BE2C (cell line): Measurements from ENCODE around the gene KCNQ1OT1.

Experiments used
- DNase-seq: peaks from one replicate; pipeline ENCODE4 v3.0.0-alpha.2; 2020
- H3K27me3 ChIP-seq: fragments of 250-450 bp; sonication (Bioruptor Pico); 2 replicates; pipeline ENCODE4 v1.5.1; 2020; ENCODE audit warnings: mild to moderate bottlenecking
- H3K36me3 ChIP-seq: fragments of 250-450 bp; sonication (Bioruptor Pico); 2 replicates; pipeline ENCODE4 v1.5.1; 2020; ENCODE audit warnings: mild to moderate bottlenecking
- H3K4me1 ChIP-seq: fragments of 250-450 bp; sonication (Bioruptor Pico); 2 replicates; pipeline ENCODE4 v1.5.1; 2020
- H3K4me3 ChIP-seq: 2 replicates; pipeline ENCODE4 v1.5.1; 2011; ENCODE audit warnings: low read depth, low read length
- H3K9me3 ChIP-seq: fragments of 250-450 bp; sonication (Bioruptor Pico); 2 replicates; pipeline ENCODE4 v1.5.1; 2020
- CTCF ChIP-seq: IDR thresholded peaks from 2 replicates; pipeline ENCODE4 v1.5.1; 2012; ENCODE audit warnings: mild to moderate bottlenecking, low read depth, low read length

Gene KCNQ1OT1

GRCh38 chr11:2582946-2583604 lies 116.7 kb downstream of the KCNQ1OT1 start:
- no peaks in the 10 kb centered on the region for H3K9me3 ChIP-seq
- no peaks in the 10 kb centered on the region for H3K36me3 ChIP-seq
- no peaks in the 10 kb centered on the region for H3K4me1 ChIP-seq
- H3K4me3 ChIP-seq: no peak overlapping the region
- TF ChIP-seq CTCF: no peak
- H3K27me3 ChIP-seq: no peaks in the 10 kb centered on the region
- peak; percentile 1 for DNase-seq

- no peak overlapping the region for H3K4me3 ChIP-seq
- no peaks in the 10 kb centered on the region for H3K9me3 ChIP-seq
- no peak for TF ChIP-seq CTCF
- H3K36me3 ChIP-seq: no peaks in the 10 kb centered on the region
- H3K27me3 ChIP-seq: no peaks in the 10 kb centered on the region
- no peaks in the 10 kb centered on the region for H3K4me1 ChIP-seq
- peak; percentile 7 for DNase-seq
Measured at GRCh38 chr11:2582351-2582945, 117.3 kb downstream of the KCNQ1OT1 start.

- no peaks in the 10 kb centered on the region for H3K36me3 ChIP-seq
- no peak overlapping the region for H3K4me3 ChIP-seq
- H3K9me3 ChIP-seq: no peaks in the 10 kb centered on the region
- H3K27me3 ChIP-seq: no peaks in the 10 kb centered on the region
- no peak for TF ChIP-seq CTCF
- peak; percentile 1 for DNase-seq
- H3K4me1 ChIP-seq: no peaks in the 10 kb centered on the region
Measured at GRCh38 chr11:2581931-2582350, 117.9 kb downstream of the KCNQ1OT1 start.

- H3K27me3 ChIP-seq: no peaks in the 10 kb centered on the region
Measured at GRCh38 chr11:2581151-2581930, 118.5 kb downstream of the KCNQ1OT1 start.

GRCh38 chr11:2580571-2581001 lies 119.2 kb downstream of the KCNQ1OT1 start:
- DNase-seq: peak; percentile 5
- Histone ChIP-seq H3K9me3 (no peaks in the 10 kb centered on the region), H3K27me3 (no peaks in the 10 kb centered on the region), H3K4me1 (no peaks in the 10 kb centered on the region), H3K4me3 (no peak overlapping the region), H3K36me3 (no peaks in the 10 kb centered on the region)
- no peak for TF ChIP-seq CTCF

More at GRCh38 chr11:2581151-2581930, 118.5 kb downstream of the KCNQ1OT1 start:
- no peaks in the 10 kb centered on the region for H3K36me3 ChIP-seq
- no peak overlapping the region for H3K4me3 ChIP-seq
- H3K4me1 ChIP-seq: no peaks in the 10 kb centered on the region
- peak; percentile 1 for DNase-seq
- TF ChIP-seq CTCF: no peak
- no peaks in the 10 kb centered on the region for H3K9me3 ChIP-seq
